ENCODE results near the gene ARL3.
"Not testable (repeated sequence)": the region's sequence is repeated elsewhere in the genome, so short reads cannot be mapped to it uniquely, and the experiment has no call there.

Gene ARL3, protein sequence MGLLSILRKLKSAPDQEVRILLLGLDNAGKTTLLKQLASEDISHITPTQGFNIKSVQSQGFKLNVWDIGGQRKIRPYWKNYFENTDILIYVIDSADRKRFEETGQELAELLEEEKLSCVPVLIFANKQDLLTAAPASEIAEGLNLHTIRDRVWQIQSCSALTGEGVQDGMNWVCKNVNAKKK

DNA sequence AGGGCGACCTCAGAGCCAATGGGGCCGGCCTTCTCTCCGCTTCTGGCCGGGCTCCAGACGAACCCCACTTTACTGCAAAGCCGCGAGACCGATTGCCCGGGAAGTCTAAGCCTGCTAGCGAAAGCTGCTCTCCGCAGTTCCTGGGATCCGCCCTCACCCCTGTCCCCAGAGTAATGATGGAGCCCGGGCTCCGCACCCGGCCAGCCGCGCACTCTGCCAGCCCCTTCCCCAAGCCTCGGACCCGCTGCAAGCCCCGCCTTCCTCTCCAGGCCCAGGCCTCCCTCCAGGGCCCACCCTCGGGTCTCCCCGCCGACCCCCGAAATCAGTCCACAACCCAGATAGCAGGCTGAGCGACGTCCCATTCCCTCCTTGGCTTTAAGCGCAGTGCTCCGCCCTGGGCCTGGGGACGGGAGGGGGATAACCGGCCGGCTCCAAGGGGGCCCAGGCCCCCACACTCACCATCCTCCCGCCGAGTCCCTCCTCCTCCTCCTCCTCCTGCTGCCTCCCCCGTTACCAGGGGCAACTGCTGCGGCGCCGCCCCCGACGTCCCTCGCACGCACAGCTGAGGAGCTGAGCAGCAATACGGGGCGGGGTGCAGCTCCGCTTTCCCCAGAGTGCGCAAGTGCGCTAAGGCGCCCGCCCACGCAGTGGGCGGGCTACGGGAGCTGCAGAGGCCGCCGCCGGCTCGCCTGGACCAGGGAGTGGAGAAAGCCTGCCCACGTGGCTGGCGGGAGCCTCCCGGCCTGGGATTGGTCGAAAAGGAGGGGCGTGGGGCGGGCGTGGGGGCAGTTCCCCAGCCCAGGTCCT is at the start of gene ARL3:
ARL3 (minus strand) TSS at position 584 of the 807 bp plus-strand sequence; CDS start at position 462, 122 bp downstream.
- peak; percentile 91 to 96 for DNase-seq (ENCODE audit: low read depth in 2 of 2)

DNA sequence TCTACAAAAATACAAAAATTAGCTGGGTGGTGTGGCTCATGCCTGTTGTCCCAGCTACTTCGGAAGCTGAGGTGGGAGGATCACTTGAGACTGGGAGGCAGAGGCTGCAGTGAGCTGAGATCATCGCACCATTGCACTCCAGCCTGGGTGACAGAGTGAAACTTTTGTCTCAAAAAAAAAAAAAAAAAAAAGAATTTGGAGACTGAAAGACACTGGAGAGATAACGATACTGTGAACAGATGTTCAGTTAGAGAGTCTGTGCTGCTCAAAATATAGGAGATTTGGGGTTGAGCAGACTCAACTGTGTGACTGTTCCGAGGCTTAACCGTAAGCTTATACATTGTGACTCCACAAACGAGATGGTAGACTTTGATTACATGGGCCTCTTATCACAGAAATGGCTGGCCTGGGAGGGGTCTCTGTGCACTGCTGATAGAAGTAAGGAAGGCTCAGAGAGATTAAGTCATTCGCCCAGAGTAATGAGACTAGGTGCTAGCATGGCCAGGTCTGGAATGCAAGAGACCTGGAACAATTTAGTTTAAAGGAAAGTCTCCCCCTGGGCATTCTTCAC is 48.9 kb upstream of the ARL3 start:
- DNase-seq (ENCODE audit: low read depth in 2 of 2) = no peak

DNA sequence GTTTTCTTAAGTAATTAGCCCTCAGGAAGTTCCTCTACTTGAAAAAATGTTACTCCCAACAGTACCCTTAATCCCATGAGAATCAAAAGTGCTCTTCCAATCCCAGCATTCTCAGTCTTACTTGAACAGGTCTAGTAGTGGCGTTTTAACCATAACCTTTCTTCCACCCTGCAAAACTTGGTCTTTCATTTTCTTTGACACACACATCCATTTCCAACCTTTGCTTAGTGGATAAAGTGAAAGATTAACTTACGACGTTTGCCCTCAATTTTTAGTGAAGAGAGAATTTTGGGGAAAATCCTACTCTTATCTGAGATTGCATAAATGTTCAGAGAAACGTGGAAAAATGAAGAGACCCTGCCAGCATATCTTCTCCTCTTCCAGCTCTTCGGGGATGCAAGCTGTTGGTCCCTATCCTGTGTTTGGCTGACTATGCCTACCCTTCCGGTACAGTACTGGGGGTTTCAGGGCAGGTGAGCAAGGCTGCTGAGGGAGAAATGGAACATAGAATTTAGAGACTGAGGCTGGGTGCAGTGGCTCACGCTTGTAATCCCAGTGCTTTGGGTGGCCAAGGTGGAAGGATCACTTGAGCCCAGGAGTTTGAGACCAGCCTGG is 48.3 kb upstream of the ARL3 start:
- no peak for DNase-seq (ENCODE audit: low read depth in 2 of 2)

DNA sequence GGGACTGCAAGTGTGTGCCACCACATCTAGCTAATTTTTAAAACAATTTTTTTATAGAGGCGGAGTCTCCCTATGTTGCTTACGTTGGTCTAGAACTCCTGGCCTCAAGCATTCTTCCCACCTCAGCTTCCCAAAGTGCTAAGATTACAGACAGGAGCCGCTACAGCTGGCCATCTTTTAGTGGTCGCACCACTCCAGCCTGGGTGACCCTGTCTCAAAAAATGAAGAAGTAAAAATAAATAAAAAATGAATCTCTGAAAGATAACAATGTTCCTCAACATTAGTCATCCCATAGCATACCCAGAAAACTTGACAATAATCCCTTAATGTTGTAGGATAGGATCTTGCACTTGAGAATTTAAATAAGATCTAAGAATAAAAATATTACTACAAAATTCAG is 47.8 kb upstream of the ARL3 start:
- DNase-seq (ENCODE audit: low read depth in 2 of 2) = no peak

DNA sequence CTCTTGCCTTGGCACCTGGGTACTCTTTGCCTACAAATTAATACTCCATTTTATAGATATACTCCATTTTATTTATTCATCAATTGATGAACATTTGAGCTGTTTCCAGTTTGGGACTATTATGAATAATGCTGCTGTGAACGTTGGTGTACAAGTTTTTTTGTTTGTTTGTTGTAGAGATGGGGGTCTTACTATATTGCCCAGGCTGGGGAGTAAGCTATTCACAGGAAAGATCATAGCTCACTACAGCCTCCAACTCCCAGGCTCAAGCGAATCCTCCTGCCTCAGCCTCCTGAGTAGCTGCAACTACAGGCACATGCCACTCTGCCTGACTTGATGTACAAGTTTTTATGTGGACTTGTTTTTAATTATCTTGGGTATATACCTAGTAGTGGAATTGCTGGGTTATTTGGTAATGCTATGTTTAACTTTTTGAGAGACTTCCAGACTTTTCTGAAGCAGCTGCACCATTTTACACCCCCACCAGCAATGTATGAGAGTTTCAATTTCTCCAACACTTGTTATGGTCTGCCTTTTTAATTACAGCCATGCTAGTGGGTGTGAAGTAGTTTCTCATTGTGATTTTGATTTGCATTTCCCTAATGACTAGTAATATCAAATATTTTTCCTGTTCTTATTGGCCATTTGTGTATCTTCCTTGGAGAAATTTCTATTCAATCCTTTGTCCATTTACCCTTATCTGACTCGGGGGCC is 45.5 kb upstream of the ARL3 start:
- no peak for DNase-seq (ENCODE audit: low read depth in 2 of 2)

DNA sequence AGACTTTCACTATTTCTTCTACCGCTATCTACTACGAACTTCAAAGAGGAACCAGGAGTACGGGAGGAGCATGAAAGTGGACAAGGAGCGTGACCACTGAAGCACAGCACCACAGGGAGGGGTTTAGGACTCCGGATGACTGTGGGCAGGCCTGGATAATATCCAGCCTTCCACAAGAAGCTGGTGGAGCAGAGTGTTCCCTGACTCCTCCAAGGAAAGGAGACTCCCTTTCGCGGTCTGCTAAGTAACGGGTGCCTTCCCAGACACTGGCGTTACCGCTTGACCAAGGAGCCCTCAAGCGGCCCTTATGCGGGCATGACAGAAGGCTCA is 44.7 kb upstream of the ARL3 start:
- DNase-seq (ENCODE audit: low read depth in 2 of 2) = not testable (repeated sequence)

DNA sequence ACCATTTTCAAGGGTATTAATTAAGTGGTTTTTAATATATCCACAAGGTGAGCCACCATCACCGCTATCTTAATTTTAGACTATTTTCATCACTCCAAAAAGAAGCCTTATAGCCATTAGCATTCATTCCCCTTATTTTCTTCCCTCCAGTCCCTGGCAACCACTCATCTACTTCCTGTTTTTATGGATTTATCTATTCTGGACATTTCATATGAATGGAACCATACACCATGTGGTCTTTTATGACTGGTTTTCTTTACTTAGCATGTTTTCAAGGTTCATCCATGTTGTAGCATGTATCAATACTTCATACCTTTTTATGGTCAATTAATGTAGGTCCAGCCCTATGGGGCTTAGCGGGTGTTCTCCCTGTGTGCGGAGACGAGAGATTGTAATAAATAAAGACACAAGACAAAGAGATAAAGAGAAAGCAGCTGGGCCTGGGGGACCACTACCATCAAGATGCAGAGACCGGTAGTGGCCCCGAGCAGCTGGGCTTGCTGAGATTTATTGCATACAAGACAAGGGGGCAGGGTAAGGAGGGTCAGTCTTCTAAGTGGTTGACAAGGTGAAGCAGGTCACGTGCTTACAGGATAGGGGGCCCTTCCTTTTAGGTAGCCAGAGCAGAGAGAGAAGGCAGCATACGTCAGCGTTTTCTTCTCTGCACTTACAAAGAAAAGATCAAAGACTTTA is 44.2 kb upstream of the ARL3 start:
- no peak for DNase-seq (ENCODE audit: low read depth in 2 of 2)

DNA sequence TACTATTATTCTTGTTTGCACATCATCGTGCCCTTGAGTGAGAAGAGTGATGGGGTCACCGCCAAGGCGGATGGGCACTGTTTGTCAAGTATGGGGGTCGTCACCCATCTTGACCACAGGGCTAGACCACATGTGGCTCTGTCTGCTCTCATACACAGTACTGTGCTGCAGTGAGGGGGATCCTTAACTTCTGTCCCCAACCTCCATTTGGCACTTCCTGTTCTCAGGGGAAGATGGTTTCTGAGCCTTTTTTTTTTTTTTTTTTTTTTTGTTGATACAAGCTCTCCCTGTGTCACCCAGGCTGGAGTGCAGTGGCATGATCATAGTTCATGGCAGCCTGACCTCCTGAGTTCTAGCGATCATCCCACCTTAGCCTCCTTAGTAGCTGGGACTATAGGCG is 43.1 kb upstream of the ARL3 start:
- no peak for DNase-seq (ENCODE audit: low read depth in 2 of 2)

DNA sequence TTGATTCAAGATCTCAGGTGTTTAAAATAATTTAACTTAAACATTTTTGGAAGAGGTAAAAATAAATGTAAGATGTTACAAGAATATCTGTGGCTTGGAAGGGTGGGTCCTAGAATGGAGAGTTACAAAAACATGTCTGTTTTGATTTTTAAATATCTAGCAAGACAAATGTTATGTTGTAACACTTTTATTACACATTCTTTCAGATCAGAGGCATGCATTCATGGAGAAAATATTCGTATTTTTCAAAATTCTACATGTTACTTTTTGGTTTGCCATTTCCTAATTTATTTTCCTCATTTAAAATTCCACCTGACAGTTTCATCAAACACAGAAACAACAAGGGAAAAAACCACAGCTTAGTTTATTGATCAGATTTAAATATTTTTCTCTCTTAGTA is 39.5 kb upstream of the ARL3 start:
- no peak for DNase-seq (ENCODE audit: low read depth in 2 of 2)

DNA sequence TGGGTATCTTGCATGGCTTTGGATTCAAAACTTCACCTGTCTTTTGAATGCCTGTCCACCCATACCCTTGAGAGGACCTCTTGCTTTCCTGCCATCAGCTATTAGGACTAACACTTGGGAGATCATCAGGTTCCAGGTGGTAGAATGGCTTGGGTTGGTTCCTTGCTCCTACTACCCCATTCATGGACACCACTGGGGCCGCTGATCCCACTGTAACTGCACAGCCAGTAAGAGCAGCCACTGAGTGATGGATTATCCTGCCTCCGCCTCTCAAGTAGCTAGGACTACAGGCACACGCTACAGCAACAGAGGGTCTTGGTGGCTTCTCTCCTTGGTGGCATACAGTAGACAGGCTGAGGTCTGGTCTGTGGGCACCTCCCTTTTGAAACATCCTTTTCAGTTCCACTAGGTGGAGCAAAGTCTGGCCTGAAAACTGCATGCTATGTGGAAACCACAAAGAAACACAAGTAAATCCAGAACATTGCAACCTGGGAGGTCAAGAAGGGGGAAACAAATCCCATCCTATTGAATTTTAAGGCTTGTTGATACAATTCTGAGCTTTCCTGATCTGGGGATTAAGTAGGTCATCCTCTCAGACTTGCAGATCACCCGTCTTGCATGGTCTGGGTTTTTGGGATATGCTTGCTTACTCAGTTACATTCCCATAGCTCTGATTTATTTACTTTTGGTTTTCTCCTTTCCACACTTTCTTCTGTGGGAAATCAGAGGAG is 38.9 kb upstream of the ARL3 start:
- DNase-seq (ENCODE audit: low read depth in 2 of 2) = no peak

DNA sequence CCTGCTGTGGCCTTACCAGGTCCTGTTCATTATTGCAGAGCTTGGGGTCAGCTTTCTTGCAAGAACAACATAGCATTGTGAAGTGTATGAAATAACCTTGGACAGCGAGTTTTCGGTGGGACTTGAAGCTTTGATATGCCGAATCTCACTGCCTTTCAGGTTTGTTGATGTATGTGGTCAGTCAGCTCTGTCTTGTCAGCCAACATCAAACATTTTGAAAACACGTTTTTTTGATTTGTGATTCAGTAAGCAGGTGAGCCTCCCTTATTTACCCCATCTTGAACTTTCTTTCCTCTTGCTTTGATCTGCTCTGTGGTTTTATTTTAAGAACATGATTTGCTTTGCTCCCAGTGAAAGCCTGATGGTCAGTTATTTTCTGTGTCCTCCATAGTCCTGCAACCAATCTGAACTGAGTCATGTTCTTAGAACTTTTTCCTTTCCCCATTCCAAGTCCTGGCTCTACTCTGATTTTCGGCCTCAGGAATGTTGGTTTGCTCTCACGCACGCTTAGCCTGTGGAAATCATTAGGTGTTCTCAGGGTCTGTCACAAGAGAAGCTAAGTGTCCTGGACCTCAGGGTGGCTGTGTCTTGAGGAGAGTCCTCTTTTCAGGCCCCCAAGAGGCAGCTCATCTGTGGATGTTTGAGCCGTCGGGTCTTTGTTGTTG is 38.2 kb upstream of the ARL3 start:
- DNase-seq (ENCODE audit: low read depth in 2 of 2) = no peak

DNA sequence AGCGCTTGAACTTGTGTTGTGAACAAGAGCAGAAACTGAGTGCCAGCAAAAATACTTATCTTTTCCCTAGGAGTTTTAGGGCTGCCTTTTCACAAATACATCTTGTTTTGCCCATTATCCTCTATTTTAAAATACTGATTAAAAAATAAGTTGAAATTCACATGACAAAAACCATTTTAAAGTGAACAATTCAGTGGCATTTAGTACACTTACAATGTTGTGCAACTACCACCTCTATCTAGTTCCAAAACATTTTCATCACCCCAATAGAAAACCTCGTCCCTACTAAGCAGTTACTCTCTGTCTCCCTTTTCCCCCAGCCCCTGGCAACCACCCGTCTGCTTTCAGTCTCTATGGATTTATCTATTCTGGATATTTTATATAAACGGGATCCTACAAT is 31.0 kb upstream of the ARL3 start:
- no peak for DNase-seq (ENCODE audit: low read depth in 2 of 2)

DNA sequence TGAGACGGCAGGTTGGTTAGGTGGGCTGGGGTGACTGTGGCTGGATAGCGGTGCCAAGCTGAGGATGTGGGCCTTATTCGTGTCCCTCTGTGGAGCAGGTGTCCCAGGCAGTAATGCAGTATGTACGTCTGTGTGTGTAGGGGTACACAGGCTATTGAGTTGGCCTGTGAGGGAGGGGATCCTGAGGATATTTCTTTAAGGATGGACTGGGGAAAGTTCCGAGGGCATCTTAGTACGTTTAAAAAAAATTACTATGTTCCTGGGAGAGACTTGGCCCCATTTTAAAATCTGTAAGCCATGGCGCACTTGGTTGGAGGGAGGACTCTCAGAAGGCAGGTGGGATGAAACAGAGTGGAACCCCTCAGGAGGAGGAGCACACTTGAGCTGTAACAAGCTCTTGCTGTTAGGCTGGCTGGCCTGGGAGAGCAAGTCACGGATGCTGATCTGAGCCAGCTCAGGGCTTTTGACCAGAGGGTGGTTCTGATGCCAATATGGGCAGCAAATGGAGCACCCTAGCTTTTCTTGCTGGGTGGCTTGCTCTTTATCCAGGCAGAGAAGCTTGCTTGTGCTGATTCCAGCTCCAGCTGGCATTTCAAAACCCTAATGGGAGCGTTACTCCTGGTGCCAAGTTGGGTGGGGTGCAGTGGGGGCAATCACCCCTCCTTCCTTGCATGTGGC is 30.3 kb upstream of the ARL3 start:
- DNase-seq (ENCODE audit: low read depth in 2 of 2) = no peak

DNA sequence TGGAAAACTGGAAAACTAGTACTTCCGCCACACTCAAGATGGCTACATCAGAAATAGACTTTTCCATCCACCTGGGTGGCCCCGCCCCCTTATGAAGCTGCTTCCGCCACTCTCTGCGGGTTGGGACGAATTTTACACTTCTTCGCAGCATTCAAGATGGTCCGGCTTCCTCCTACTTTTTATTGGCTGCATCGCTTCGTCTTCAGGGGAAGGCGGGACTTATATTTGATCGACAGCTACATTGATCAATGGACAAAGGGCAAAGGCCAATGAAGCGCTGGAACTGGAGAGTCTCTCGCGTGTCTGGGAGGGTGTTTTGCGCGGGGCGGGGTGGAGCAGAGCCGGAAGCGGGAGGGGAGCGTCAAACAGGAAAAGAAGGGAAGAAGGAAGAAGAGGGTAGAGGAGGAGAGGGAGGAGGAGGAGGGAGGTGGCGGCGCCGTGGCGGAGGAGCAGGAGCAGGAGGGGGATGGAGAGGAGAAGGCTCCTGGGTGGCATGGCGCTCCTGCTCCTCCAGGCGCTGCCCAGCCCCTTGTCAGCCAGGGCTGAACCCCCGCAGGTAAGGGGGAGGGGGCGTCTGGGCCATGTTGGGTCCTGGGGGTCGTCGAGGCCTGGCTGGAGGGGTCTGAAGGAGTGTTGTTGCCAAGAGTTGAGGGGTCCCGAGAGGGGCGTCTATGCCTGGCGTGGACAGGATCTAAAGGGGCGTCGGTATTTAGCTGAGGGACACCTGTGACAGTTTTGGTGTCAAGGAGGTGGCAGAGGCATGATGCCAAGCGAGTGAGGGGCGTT is 29.6 kb upstream of the ARL3 start, which contains the start of gene WBP1L:
WBP1L (plus strand) TSS at position 361 of the 786 bp plus-strand sequence; CDS start at position 467, 106 bp downstream.
- peak; percentile 83 to 93 for DNase-seq (ENCODE audit: low read depth in 2 of 2)

DNA sequence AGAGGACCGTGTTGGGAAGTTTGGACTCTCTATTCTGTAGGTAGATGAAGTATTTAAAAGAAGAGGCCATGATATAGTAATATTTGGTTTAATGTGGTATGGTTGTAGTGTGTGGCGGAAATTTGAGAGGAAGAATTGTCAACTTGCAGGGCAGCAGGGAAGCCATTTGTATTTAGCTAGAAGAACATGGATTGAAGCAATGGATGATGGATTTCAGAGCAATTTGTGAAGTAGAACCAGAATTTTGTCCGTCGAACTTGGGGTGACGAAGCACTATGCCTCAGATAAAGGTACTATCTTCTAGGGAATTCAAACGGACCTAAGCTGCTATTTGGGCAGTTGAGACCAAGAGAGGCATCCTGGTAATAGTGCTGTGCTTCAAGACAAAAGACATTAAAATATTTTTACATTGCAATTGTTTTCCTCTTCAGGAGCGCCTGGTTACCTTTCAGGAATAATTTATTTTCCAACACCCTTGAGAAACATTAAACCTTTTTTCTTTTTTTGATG is 28.9 kb upstream of the ARL3 start:
- no peak for DNase-seq (ENCODE audit: low read depth in 2 of 2)

DNA sequence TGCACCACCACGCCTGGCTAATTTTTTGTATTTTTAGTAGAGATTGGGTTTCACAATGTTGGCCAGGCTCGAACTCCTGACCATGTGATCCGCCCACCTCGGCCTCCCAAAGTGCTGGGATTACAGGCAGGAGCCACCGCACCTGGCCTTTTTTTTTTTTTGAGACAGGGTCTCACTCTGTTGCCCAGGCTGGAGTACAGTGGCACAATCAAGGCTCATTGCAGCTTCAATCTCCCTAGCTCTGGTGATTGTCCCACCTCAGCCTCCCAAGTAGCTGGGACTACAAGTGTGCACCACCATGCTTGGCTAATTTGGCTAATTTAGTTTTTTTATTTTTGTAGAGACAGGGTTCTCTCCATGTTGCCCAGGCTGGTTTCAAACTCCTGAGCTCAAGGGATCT is 28.1 kb upstream of the ARL3 start:
- not testable (repeated sequence) for DNase-seq (ENCODE audit: low read depth in 2 of 2)

DNA sequence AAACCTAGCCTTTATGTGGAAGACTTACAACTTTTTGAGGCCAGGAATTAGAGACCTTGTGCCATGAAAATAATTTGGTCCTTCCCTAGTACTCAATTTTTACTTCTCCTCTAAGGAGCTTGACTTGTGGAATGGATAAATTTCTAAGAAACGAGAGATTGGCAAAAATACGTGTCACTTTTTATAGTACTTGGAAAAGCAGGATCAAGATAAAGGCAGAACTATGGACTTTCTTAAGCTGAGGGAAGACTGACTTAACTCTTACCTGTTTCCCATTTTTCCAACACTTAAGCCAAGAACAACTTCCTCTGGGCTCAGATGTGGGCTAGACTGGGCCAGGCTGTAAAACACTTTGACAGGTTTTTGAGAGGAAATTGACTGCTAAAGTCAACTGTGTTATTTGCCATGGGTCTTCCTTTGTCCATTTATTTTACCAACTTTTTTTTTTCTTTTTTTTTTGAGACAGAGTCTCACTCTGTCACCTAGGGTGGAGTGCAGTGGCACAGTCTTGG is 27.6 kb upstream of the ARL3 start:
- no peak for DNase-seq (ENCODE audit: low read depth in 2 of 2)

DNA sequence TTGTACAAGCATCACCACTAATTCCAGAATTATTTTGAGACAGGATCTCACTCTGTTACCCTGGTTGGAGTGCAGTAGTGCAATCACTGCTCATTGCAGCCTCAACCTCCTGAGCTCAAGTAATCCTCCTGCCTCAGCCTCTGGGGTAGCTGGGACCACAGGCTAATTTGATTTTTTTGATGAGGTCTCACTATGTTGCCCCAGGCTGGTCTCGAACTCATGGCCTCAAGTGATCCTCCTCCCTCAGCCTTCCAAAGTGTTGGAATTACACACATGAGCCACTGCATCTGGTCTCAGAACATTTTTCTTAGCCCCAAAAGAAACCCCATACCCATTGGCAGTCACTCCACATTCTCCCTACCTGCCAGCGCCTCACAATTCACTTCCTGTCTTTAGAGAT is 26.0 kb upstream of the ARL3 start:
- DNase-seq (ENCODE audit: low read depth in 2 of 2) = no peak

All from stimulated activated CD4-positive, alpha-beta T cell treated with anti-CD3 and anti-CD28 coated beads, Interleukin-1b, Interleukin-23, amount 100 ng/mL, for 4 hours (primary cell).